ENCODE measurements around the gene NUPR2.
"Not testable (repeated sequence)": the region's sequence is repeated elsewhere in the genome, so short reads cannot be mapped to it uniquely, and the experiment has no call there.

Gene NUPR2

GRCh38 chr7:56087445-56087844 lies 28.8 kb downstream of the NUPR2 start:
- ChIA-PET CTCF (interaction anchor here (2.6 kb wide), 1 partner anchor 13 kb away, joined by 11 read pairs; no protein-coding TSS in a partner anchor), POLR2A (no interaction called here)
- DNase-seq (ENCODE audit: low read depth, low spot score) = no peak
- H3K4me3 ChIP-seq (ENCODE audit: low read depth, low read length) = no peak overlapping the region
- TF ChIP-seq CTCF (IDR thresholded peaks at IDR 0.05; ENCODE audit: insufficient read depth, low read length, missing control alignments) = no peak

GRCh38 chr7:56086761-56087160 lies 29.5 kb downstream of the NUPR2 start:
- no peak for DNase-seq (ENCODE audit: low read depth, low spot score)
- ChIA-PET CTCF (interaction anchor here (2.6 kb wide), 1 partner anchor 12 kb away, joined by 11 read pairs; no protein-coding TSS in a partner anchor), POLR2A (interaction anchor here (0.7 kb wide), 1 partner anchor 35 kb away, joined by 3 read pairs; the partner anchor contains the start of genes CCT6A and PSPH)
- H3K4me3 ChIP-seq (ENCODE audit: low read depth, low read length) = no peak overlapping the region
- TF ChIP-seq CTCF (IDR thresholded peaks at IDR 0.05; ENCODE audit: insufficient read depth, low read length, missing control alignments) = no peak

DNA sequence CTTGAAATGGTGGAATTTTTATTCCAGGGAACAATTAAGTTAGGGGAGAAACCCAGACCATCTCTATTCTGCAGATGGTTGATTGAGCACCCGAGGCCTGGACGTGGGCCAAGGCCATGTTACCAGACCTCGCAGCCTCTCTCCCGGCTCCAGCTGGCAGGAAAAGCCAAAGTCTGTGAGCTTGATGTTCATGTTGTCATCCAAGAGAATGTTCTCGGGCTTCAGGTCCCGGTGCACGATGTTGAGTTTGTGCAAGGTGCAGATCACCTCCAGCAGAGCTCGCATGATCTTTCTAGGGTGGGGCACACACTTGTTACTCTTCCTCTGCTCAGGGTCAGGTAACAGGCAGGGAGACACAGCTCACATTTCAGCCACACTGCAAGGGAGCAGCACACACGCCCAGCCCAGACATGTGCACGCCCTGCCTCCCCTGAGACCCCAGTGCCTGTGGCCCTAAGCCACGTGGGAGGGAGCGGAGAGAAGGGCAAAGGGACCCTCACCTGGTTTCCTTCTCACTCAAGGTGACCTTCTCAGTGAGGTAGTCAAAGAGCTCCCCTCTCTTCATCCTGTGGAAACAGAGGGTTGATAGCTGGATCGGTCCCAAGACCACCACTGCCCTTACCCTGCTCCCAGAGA lies 32.9 kb downstream of the NUPR2 start:
- DNase-seq (ENCODE audit: low read depth, low spot score) = no peak
- H3K4me3 ChIP-seq (ENCODE audit: low read depth, low read length) = no peak overlapping the region
- no peak for TF ChIP-seq CTCF (IDR thresholded peaks at IDR 0.05; ENCODE audit: insufficient read depth, low read length, missing control alignments)
- ChIA-PET CTCF (interaction anchor here (0.6 to 3.1 kb wide), 4 partner anchors 9 to 488 kb away, joined by 3 to 26 read pairs (median 4); partner anchors contain the start of gene PHKG1), POLR2A (no interaction called here)

- ChIA-PET POLR2A (no interaction called here), CTCF (interaction anchor here (1.4 kb wide), 1 partner anchor 82 kb away, joined by 4 read pairs; no protein-coding TSS in a partner anchor)
- TF ChIP-seq CTCF (IDR thresholded peaks at IDR 0.05; ENCODE audit: insufficient read depth, low read length, missing control alignments) = no peak
- H3K4me3 ChIP-seq (ENCODE audit: low read depth, low read length) = no peak overlapping the region
- DNase-seq (ENCODE audit: low read depth, low spot score) = no peak
These were observed 34.4 kb downstream of the NUPR2 start for GRCh38 chr7:56081626-56082340.

- CTCF ChIA-PET; H3K4me3 ChIP-seq (ENCODE audit: low read depth, low read length); DNase-seq (ENCODE audit: low read depth, low spot score): not testable (repeated sequence)
- POLR2A ChIA-PET = interaction anchor here (0.6 to 1.7 kb wide), 2 partner anchors 12 to 22 kb away, joined by 4 to 6 read pairs; partner anchors contain the start of gene PHKG1
These were observed 35.3 kb downstream of the NUPR2 start for GRCh38 chr7:56080726-56081435.

GRCh38 chr7:56079450-56080185 lies 36.6 kb downstream of the NUPR2 start:
- no peak overlapping the region for H3K4me3 ChIP-seq (ENCODE audit: low read depth, low read length)
- POLR2A ChIA-PET = interaction anchor here (0.6 to 1.7 kb wide), 4 partner anchors 13 to 26 kb away, joined by 3 to 6 read pairs (median 4); partner anchors contain the start of gene PHKG1
- CTCF ChIA-PET = interaction anchor here (1.0 to 3.1 kb wide), 5 partner anchors 10 to 440 kb away, joined by 3 to 15 read pairs (median 4); partner anchors contain the start of genes PHKG1 and SUMF2
- no peak for DNase-seq (ENCODE audit: low read depth, low spot score)
- no peak for TF ChIP-seq CTCF (IDR thresholded peaks at IDR 0.05; ENCODE audit: insufficient read depth, low read length, missing control alignments)
